ENCODE measurements around the gene CA7. TPM values are rescaled to one million over a fixed set of nuclear protein-coding genes. Genes with fewer than 3 reads are reported as not detected.
A peak's percentile ranks its signal among the peaks of the same experiment; 100 is the strongest.

Gene CA7
- total and polyA plus RNA-seq, 2 experiments from 2014 or later, result 0.65 TPM; not detected in 1

DNA sequence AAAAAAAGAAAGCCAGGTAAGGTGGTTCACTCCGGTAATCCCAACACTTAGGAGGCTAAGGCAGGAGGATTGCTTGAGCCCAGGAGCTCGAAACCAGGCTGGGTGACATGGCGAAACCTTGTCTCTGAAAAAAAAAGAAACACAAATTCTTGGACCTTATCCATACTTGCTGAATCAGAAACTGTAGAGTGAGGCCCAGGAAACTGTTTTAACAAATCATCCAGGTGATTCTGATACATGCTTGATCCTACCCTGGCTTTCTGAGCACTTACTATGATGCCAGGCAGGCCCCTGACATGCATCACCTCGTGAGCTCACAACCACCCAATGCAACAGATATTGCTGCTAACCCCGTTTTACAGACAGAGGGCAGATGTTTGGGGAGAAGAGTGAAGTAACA is 9.5 kb upstream of the CA7 start:
- in situ Hi-C loops (cut with MboI), result no loop called here
- peaks cover 6% of the 10 kb centered on the region for H3K79me2 ChIP-seq (ENCODE audit: insufficient read depth)
- 82% methylated on average over 5 of the region's 5 CpGs for WGBS, 2 experiments (ENCODE audit: low coverage in 1 of 2, low lambda C conversion rate in 2 of 2, missing lambda C conversion rate in 2 of 2)

DNA sequence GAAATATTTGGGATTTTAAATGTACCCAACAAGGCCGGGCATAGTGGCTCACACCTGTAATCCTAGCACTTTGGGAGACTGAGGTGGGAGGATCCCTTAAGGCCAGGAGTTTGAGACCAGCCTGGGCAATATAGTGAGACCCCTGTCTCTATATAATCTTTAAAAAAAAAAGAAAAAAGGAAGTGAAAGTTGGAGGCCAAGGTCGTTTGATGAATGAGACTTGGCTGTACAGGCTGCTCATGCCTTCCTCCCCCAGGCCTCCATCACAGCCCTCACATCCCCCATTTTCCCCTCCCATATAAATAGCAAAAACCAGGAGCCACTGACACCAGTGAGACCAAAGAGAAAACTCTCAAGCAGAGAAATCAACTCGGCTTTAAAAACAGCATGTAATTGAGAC is 3.3 kb upstream of the CA7 start:
- H4K20me1 ChIP-seq (ENCODE audit: insufficient read depth), result no peaks in the 10 kb centered on the region
- no peak for DNase-seq
- H3K9me3 ChIP-seq (ENCODE audit: low read depth), result no peaks in the 10 kb centered on the region
- H3K4me1 ChIP-seq (ENCODE audit: insufficient read depth), result no peaks in the 10 kb centered on the region
- H3K4me3 ChIP-seq, result no peak overlapping the region
- H3K9ac ChIP-seq, result no peak overlapping the region
- no peaks in the 10 kb centered on the region for H3K9me2 ChIP-seq (ENCODE audit: insufficient read depth)
- H3K27me3 ChIP-seq (replicated peaks; ENCODE audit: insufficient read depth), result peaks cover 40% of the 10 kb centered on the region
- in situ Hi-C loops (cut with MboI), result no loop called here
- 41 to 48% methylated on average over 3 of the region's 3 CpGs for WGBS, 2 experiments (ENCODE audit: low coverage in 1 of 2, low lambda C conversion rate in 2 of 2, missing lambda C conversion rate in 2 of 2)
- no peaks in the 10 kb centered on the region for H3F3A ChIP-seq (ENCODE audit: insufficient read depth)
- no peak overlapping the region for H2AFZ ChIP-seq
- H3K27ac ChIP-seq, result no peak overlapping the region
- TF ChIP-seq EZH2phosphoT487 (IDR thresholded peaks at IDR 0.05; ENCODE audit: insufficient read depth, low read depth), result no peak
- TF ChIP-seq EZH2 (IDR thresholded peaks at IDR 0.05; ENCODE audit: insufficient read depth, poor library complexity, severe bottlenecking), result no peak
- H3K36me3 ChIP-seq (ENCODE audit: low read depth), result no peaks in the 10 kb centered on the region
- H3K4me2 ChIP-seq (ENCODE audit: unreplicated experiment), result no peak overlapping the region
- H3K79me2 ChIP-seq (ENCODE audit: insufficient read depth), result no peaks in the 10 kb centered on the region

More for the DNA sequence above, 9.5 kb upstream of the CA7 start:
- H3K4me3 ChIP-seq, result no peak overlapping the region
- H3K27ac ChIP-seq, result no peak overlapping the region
- 0 out of 2 replicates have a peak, but pooled peaks cover 15% of the 10 kb centered on the region for H3K27me3 ChIP-seq (replicated peaks; ENCODE audit: insufficient read depth)
- H2AFZ ChIP-seq, result no peak overlapping the region
- no peaks in the 10 kb centered on the region; the same call in 1 of the 2 replicates for H3F3A ChIP-seq (ENCODE audit: insufficient read depth)
- no peak overlapping the region for H3K4me2 ChIP-seq (ENCODE audit: unreplicated experiment)
- DNase-seq, result no peak
- no peaks in the 10 kb centered on the region for H3K9me3 ChIP-seq (ENCODE audit: low read depth)
- H3K4me1 ChIP-seq (ENCODE audit: insufficient read depth), result peaks cover 12% of the 10 kb centered on the region
- H3K9me2 ChIP-seq (ENCODE audit: insufficient read depth), result no peaks in the 10 kb centered on the region
- H4K20me1 ChIP-seq (ENCODE audit: insufficient read depth), result no peaks in the 10 kb centered on the region
- no peak overlapping the region for H3K9ac ChIP-seq
- H3K36me3 ChIP-seq (ENCODE audit: low read depth), result no peaks in the 10 kb centered on the region
- TF ChIP-seq EZH2 (IDR thresholded peaks at IDR 0.05; ENCODE audit: insufficient read depth, poor library complexity, severe bottlenecking) (no peak), EZH2phosphoT487 (IDR thresholded peaks at IDR 0.05; ENCODE audit: insufficient read depth, low read depth) (no peak)

DNA sequence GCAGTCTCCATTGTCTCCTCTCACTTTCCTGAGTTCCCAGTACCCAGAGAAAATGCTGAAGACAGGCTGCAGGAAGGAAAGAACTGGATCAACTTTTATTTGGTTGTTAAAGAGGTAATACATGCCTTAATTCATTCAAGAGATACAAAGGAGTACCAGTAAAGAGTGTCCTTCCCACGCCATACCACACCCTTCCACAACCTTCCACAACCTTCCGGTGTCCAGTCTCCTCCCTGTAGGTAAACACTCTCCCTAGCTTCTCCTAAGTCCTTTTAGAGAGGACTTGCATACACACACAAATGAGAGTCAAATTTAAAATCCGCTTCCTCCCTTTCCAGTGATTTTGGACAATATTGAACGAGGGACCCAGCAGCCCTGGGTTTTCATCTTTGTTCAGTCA is 2.8 kb upstream of the CA7 start:
- H3K4me2 ChIP-seq (ENCODE audit: unreplicated experiment), result no peak overlapping the region
- in situ Hi-C loops (cut with MboI), result no loop called here
- 80 to 83% methylated on average over 4 of the region's 4 CpGs for WGBS, 2 experiments (ENCODE audit: low coverage in 1 of 2, low lambda C conversion rate in 2 of 2, missing lambda C conversion rate in 2 of 2)
- no peak overlapping the region for H2AFZ ChIP-seq
- H3K27ac ChIP-seq, result no peak overlapping the region
- H3K9me2 ChIP-seq (ENCODE audit: insufficient read depth), result no peaks in the 10 kb centered on the region
- H3K9me3 ChIP-seq (ENCODE audit: low read depth), result no peaks in the 10 kb centered on the region
- H3K27me3 ChIP-seq (replicated peaks; ENCODE audit: insufficient read depth), result peaks cover 41% of the 10 kb centered on the region
- H3K4me3 ChIP-seq, result no peak overlapping the region
- no peak overlapping the region for H3K9ac ChIP-seq
- DNase-seq, result no peak
- no peaks in the 10 kb centered on the region for H3K36me3 ChIP-seq (ENCODE audit: low read depth)
- H4K20me1 ChIP-seq (ENCODE audit: insufficient read depth), result no peaks in the 10 kb centered on the region
- no peaks in the 10 kb centered on the region for H3K4me1 ChIP-seq (ENCODE audit: insufficient read depth)
- H3F3A ChIP-seq (ENCODE audit: insufficient read depth), result no peaks in the 10 kb centered on the region
- TF ChIP-seq EZH2 (IDR thresholded peaks at IDR 0.05; ENCODE audit: insufficient read depth, poor library complexity, severe bottlenecking) (no peak), EZH2phosphoT487 (IDR thresholded peaks at IDR 0.05; ENCODE audit: insufficient read depth, low read depth) (no peak)
- H3K79me2 ChIP-seq (ENCODE audit: insufficient read depth), result no peaks in the 10 kb centered on the region

DNA sequence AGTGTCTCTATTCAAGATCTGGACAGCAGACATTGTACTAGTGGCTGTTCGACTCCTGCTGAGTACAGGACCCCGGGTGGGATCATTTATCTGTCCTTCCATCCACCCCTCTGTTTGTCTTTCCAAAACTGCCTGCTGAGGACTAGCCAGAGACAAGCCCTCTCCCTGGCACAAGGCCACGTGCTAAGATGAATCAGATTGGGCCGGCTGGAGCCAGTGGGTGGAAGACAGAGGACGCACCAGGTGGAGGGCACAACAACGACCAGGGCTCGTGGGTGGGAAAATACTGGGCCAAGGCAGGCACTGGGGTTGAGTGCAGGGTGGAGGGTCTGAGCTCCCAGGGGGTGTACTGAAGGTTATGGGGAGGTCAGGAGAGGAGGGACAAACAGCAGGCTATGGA is 1.4 kb upstream of the CA7 start:
- WGBS, 2 experiments (ENCODE audit: low coverage in 1 of 2, low lambda C conversion rate in 2 of 2, missing lambda C conversion rate in 2 of 2), result 61 to 66% methylated on average over 7 of the region's 7 CpGs

DNA sequence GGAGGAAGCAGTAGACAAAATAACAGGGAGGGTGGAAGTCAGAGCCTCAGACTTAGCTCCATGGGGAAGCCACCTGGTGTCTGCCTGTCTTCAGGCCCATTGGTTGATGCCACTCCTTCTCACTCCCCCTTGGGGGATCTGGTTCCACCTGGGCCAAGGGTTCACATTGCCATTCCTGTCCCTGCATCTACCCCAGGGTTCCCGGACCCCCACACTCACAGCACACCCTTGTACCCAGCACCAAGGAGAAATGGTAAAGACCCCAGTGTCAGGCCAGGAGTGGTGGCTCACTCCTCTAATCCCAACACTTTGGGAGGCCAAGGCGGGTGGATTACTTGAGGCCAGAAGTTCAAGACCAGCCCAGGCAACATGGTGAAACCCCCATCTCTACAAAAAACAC is 1.0 kb upstream of the CA7 start:
- no peak for DNase-seq
- H3K4me1 ChIP-seq (ENCODE audit: insufficient read depth), result no peaks in the 10 kb centered on the region
- in situ Hi-C loops (cut with MboI), result no loop called here
- peaks cover 45% of the 10 kb centered on the region for H3K27me3 ChIP-seq (replicated peaks; ENCODE audit: insufficient read depth)
- no peaks in the 10 kb centered on the region for H3K79me2 ChIP-seq (ENCODE audit: insufficient read depth)
- no peak overlapping the region for H3K9ac ChIP-seq
- no peak overlapping the region for H3K4me2 ChIP-seq (ENCODE audit: unreplicated experiment)
- H3F3A ChIP-seq (ENCODE audit: insufficient read depth), result no peaks in the 10 kb centered on the region
- H3K27ac ChIP-seq, result no peak overlapping the region
- no peaks in the 10 kb centered on the region for H4K20me1 ChIP-seq (ENCODE audit: insufficient read depth)
- no peaks in the 10 kb centered on the region for H3K36me3 ChIP-seq (ENCODE audit: low read depth)
- no peak overlapping the region for H2AFZ ChIP-seq
- WGBS, 2 experiments (ENCODE audit: low coverage in 1 of 2, low lambda C conversion rate in 2 of 2, missing lambda C conversion rate in 2 of 2), result 86 to 91% methylated on average over 2 of the region's 2 CpGs
- no peaks in the 10 kb centered on the region for H3K9me2 ChIP-seq (ENCODE audit: insufficient read depth)
- TF ChIP-seq EZH2phosphoT487 (IDR thresholded peaks at IDR 0.05; ENCODE audit: insufficient read depth, low read depth) (no peak), EZH2 (IDR thresholded peaks at IDR 0.05; ENCODE audit: insufficient read depth, poor library complexity, severe bottlenecking) (no peak)
- H3K4me3 ChIP-seq, result no peak overlapping the region
- no peaks in the 10 kb centered on the region for H3K9me3 ChIP-seq (ENCODE audit: low read depth)

More for the DNA sequence above, 1.4 kb upstream of the CA7 start:
- TF ChIP-seq EZH2phosphoT487 (IDR thresholded peaks at IDR 0.05; ENCODE audit: insufficient read depth, low read depth), result no peak
- TF ChIP-seq EZH2 (IDR thresholded peaks at IDR 0.05; ENCODE audit: insufficient read depth, poor library complexity, severe bottlenecking), result no peak
- Histone ChIP-seq H3K79me2 (ENCODE audit: insufficient read depth) (no peaks in the 10 kb centered on the region), H3F3A (ENCODE audit: insufficient read depth) (no peaks in the 10 kb centered on the region), H3K4me2 (ENCODE audit: unreplicated experiment) (no peak overlapping the region), H4K20me1 (ENCODE audit: insufficient read depth) (no peaks in the 10 kb centered on the region), H3K9me3 (ENCODE audit: low read depth) (no peaks in the 10 kb centered on the region), H3K4me1 (ENCODE audit: insufficient read depth) (no peaks in the 10 kb centered on the region), H3K27ac (no peak overlapping the region), H2AFZ (no peak overlapping the region), H3K9me2 (ENCODE audit: insufficient read depth) (no peaks in the 10 kb centered on the region), H3K27me3 (replicated peaks; ENCODE audit: insufficient read depth) (peaks cover 44% of the 10 kb centered on the region), H3K9ac (no peak overlapping the region), H3K36me3 (ENCODE audit: low read depth) (no peaks in the 10 kb centered on the region), H3K4me3 (no peak overlapping the region)
- DNase-seq, result peak; percentile 55
- in situ Hi-C loops (cut with MboI), result no loop called here
